K562 (cell line): ENCODE results near the gene TOM1. TPM values are rescaled to one million over a fixed set of nuclear protein-coding genes. Genes with fewer than 3 reads are reported as not detected.

Experiments
- CBX8 ChIP-seq: fragments of 200-600 bp; sonication (generic); IDR thresholded peaks from 2 replicates; pipeline ENCODE4 v1.6.1; 2012; ENCODE audit warnings: borderline replicate concordance, mixed run types, low read depth, mild to moderate bottlenecking, moderate library complexity, mixed read lengths, low read length, control low read depth, inconsistent platforms; ENCODE audit not compliant: poor library complexity, severe bottlenecking; ENCODE audit errors: extremely low read depth
- LARP7 ChIP-seq: fragments of 450-650 bp; IDR thresholded peaks from 2 replicates; pipeline ENCODE4 v1.6.1; 2016
- MAFF ChIP-seq: IDR thresholded peaks from 2 replicates; pipeline ENCODE4 v1.6.1; 2012; ENCODE audit warnings: low read length, improper control_type of control experiment
- MCM7 ChIP-seq, 2 experiments: fragments of 450-650 bp; IDR thresholded peaks; 2 replicates each; pipeline ENCODE4 v1.6.1; 2016 to 2018
- RBM34 ChIP-seq: fragments of 200-400 bp; formaldehyde crosslinking; IDR thresholded peaks from 2 replicates; pipeline ENCODE4 v1.6.1; 2018; ENCODE audit warnings: low read length, borderline replicate concordance; ENCODE audit not compliant: insufficient read depth
- ZNF507 ChIP-seq: conservative IDR thresholded peaks from 2 replicates; pipeline ENCODE4 v1.6.1; 2017; ENCODE audit warnings: missing genetic modification characterization, missing compliant biosample characterization
- ZNF668 ChIP-seq: fragments of 250-450 bp; sonication (Bioruptor Pico); IDR thresholded peaks from 2 replicates; pipeline ENCODE4 v1.8.0; 2022; ENCODE audit warnings: mild to moderate bottlenecking, inconsistent platforms
- polyA plus RNA-seq, 8 experiments: library from polyadenylated mRNA; depleted of rRNA in 4 of 8; stranded (reverse) in 5 of 8; unstranded in 3 of 8; fragments of >200 nt; fragmentation: Nextera tagmentation in 2 of 8; fragmentation: Illumina TruSeq in 1 of 8; extraction: Ambion mirVana in 2 of 8; extraction: Trizol in 1 of 8; gene quantifications; 2 replicates each; pipeline versions ENCODE4 v1.2.1 to v1.2.3, GENCODE V29; 2011 to 2014; ENCODE audit warnings: inconsistent platforms in 1 of 8, missing spikeins in 1 of 8
- total RNA-seq, 7 experiments: library from RNA; depleted of rRNA in 6 of 7; stranded (reverse); fragments of >200 nt in 6 of 7; fragmentation: Illumina TruSeq in 2 of 7; extraction: Trizol in 2 of 7; gene quantifications; 2 replicates each; pipeline versions ENCODE4 v1.2.1 to v1.2.3, GENCODE V29; 2011 to 2021; ENCODE audit warnings: low replicate concordance in 1 of 7
- TF ChIP-seq, protein P1 (sequence below): fragments of 450-650 bp; IDR thresholded peaks from 2 replicates; pipeline ENCODE4 v1.6.1; 2016; ENCODE audit warnings: low read depth
- TF ChIP-seq, protein P2 (sequence below), 2 experiments: fragments of 450-650 bp; IDR thresholded peaks; 2 replicates each; pipeline ENCODE4 v1.6.1; 2016; ENCODE audit warnings: mild to moderate bottlenecking in 2 of 2, borderline replicate concordance in 1 of 2, low read depth in 1 of 2, moderate library complexity in 1 of 2

The TOM1 gene
- total and polyA plus RNA-seq, 9 of the 15 experiments (the other 6 are each of a cell fraction or from before 2014, with no cell fraction given), result 0.64 to 20.6 (median 12.0) TPM

DNA sequence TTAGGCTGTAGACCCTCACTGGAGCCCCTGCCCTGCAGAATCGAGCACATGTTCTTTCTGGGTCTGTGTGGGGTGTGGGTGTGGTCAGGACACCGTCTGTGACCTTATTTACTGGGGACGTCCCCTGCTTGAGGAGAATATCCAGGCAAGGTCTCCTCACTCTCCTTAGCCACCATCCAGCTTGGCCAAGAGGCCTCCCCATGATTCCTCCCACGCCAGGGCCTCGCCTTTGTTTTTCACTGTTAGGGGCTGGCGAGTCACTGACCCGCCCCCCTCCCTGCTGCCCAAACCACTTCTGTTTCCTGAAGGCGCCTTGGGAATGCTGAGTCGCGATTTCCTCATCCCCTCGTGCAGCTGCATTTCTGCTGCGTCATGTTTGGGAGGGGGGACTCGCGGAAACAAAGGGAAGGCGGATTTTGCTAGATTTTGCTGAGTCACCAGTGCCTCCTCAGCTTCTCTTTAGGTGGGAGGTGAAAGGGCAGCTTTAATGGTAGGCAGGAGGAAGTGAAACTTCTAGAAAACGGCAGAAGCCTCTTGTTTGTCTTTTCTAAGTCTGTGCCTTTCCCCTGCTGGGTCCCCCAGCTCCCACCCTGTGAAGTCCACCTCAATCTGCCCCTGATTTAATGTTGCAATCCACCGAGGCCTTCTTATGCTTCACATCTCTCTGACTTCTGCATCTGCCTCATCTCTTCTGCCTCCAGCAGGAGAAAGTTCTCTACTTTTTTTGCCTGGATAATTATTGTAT is 77.2 kb downstream of the TOM1 start (continued):
- TF ChIP-seq, protein P1, sequence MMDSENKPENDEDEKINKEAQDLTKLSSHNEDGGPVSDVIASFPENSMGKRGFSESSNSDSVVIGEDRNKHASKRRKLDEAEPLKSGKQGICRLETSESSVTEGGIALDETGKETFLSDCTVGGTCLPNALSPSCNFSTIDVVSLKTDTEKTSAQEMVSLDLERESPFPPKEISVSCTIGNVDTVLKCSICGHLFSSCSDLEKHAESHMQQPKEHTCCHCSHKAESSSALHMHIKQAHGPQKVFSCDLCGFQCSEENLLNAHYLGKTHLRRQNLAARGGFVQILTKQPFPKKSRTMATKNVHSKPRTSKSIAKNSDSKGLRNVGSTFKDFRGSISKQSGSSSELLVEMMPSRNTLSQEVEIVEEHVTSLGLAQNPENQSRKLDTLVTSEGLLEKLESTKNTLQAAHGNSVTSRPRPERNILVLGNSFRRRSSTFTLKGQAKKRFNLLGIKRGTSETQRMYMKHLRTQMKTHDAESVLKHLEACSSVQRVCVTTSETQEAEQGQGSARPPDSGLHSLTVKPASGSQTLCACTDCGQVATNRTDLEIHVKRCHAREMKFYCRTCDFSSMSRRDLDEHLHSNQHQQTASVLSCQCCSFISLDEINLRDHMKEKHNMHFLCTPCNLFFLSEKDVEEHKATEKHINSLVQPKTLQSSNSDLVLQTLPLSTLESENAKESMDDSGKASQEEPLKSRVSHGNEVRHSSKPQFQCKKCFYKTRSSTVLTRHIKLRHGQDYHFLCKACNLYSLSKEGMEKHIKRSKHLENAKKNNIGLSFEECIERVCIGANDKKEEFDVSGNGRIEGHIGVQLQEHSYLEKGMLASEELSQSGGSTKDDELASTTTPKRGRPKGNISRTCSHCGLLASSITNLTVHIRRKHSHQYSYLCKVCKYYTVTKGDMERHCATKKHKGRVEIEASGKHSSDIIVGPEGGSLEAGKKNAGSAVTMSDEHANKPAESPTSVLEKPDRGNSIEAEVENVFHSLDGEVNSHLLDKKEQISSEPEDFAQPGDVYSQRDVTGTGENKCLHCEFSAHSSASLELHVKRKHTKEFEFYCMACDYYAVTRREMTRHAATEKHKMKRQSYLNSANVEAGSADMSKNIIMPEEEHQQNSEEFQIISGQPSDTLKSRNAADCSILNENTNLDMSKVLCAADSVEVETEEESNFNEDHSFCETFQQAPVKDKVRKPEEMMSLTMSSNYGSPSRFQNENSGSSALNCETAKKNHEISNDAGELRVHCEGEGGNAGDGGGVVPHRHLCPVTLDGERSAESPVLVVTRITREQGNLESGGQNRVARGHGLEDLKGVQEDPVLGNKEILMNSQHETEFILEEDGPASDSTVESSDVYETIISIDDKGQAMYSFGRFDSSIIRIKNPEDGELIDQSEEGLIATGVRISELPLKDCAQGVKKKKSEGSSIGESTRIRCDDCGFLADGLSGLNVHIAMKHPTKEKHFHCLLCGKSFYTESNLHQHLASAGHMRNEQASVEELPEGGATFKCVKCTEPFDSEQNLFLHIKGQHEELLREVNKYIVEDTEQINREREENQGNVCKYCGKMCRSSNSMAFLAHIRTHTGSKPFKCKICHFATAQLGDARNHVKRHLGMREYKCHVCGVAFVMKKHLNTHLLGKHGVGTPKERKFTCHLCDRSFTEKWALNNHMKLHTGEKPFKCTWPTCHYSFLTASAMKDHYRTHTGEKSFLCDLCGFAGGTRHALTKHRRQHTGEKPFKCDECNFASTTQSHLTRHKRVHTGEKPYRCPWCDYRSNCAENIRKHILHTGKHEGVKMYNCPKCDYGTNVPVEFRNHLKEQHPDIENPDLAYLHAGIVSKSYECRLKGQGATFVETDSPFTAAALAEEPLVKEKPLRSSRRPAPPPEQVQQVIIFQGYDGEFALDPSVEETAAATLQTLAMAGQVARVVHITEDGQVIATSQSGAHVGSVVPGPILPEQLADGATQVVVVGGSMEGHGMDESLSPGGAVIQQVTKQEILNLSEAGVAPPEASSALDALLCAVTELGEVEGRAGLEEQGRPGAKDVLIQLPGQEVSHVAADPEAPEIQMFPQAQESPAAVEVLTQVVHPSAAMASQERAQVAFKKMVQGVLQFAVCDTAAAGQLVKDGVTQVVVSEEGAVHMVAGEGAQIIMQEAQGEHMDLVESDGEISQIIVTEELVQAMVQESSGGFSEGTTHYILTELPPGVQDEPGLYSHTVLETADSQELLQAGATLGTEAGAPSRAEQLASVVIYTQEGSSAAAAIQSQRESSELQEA, result no peak
- TF ChIP-seq ZNF668 (CRISPR knock-in tag) (no peak), LARP7 (no peak), CBX8 (no peak), ZNF507 (tag) (no peak), MAFF (peak; percentile 100), RBM34 (no peak), MCM7 (IDR thresholded peaks at IDR 0.05) (peak in 1 of 2 experiments; percentile 94; a peak in 1 of 4 replicates)
- TF ChIP-seq, protein P2, sequence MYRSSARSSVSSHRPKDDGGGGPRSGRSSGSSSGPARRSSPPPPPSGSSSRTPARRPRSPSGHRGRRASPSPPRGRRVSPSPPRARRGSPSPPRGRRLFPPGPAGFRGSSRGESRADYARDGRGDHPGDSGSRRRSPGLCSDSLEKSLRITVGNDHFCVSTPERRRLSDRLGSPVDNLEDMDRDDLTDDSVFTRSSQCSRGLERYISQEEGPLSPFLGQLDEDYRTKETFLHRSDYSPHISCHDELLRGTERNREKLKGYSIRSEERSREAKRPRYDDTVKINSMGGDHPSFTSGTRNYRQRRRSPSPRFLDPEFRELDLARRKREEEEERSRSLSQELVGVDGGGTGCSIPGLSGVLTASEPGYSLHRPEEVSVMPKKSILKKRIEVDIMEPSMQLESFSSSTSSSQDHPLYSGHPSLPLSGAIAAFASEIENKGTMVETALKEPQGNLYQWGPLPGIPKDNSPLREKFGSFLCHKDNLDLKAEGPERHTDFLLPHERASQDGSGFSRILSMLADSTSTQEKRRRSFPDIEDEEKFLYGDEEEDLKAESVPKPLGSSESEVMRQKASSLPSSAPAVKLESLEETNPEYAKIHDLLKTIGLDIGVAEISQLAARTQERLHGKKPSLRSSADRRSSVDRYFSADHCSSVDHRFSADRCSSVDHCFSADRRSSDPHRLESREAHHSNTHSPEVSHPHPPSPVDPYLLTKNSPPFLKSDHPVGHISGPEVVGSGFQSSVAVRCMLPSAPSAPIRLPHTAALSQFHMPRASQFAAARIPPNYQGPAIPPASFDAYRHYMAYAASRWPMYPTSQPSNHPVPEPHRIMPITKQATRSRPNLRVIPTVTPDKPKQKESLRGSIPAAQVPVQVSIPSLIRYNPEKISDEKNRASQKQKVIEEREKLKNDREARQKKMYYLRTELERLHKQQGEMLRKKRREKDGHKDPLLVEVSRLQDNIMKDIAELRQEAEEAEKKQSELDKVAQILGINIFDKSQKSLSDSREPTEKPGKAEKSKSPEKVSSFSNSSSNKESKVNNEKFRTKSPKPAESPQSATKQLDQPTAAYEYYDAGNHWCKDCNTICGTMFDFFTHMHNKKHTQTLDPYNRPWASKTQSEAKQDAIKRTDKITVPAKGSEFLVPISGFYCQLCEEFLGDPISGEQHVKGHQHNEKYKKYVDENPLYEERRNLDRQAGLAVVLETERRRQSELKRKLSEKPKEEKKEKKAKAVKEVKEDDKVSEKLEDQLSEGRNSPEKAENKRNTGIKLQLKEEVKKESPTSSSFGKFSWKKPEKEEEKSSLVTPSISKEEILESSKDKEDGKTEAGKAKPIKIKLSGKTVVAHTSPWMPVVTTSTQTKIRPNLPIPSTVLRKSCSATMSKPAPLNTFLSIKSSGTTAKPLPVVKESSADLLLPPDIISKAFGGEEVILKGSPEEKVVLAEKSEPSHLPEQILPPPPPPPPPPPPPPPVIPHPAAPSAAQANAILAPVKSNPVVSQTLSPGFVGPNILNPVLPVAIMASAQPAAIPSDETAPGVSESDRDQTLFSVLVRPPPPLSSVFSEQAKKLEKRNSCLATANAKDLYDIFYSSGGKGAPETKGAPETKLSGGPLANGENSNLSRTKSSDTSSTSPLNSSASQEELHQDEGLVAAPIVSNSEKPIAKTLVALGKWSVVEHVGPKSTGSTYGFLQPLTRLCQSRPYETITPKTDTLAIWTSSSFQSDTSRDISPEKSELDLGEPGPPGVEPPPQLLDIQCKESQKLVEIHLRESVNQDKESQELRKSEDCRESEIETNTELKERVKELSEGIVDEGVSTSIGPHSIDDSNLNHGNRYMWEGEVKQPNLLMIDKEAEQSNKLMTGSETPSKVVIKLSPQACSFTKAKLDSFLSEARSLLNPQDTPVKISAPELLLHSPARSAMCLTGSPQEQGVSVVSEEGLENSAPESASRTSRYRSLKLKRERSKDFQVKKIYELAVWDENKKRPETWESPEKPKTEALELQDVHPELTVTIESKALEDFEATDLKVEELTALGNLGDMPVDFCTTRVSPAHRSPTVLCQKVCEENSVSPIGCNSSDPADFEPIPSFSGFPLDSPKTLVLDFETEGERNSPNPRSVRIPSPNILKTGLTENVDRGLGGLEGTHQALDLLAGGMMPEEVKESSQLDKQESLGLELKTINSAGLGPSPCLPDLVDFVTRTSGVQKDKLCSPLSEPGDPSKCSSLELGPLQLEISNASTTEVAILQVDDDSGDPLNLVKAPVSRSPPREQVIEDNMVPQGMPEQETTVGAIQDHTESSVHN (IDR thresholded peaks at IDR 0.05; ENCODE audit: borderline replicate concordance in 1 of 2, low read depth in 1 of 2), result peak in 1 of 2 experiments; percentile 100; a peak in 2 of 4 replicates
